Lower leg skin (tissue), 4 donors: ENCODE measurements around the gene DHCR7. TPM values are rescaled to one million over a fixed set of nuclear protein-coding genes. Genes with fewer than 3 reads are reported as not detected.

Experiments used
- DNase-seq, 2 donors: peaks; one replicate each; pipeline ENCODE4 v3.0.0-alpha.2; 2019; ENCODE audit warnings: low spot score in 2 of 2
- H3K4me3 ChIP-seq: fragments of 200-600 bp; sonication (generic); 2 replicates; pipeline ENCODE4 v1.5.1; 2017; ENCODE audit warnings: mild to moderate bottlenecking, low read depth; ENCODE audit not compliant: poor library complexity, severe bottlenecking
- CTCF ChIP-seq, 3 donors: fragments of 450-650 bp; IDR thresholded peaks; one replicate each; pipeline ENCODE4 v1.5.1; 2016; ENCODE audit warnings: antibody characterized with exemption in 3 of 3, mild to moderate bottlenecking in 3 of 3, moderate library complexity in 2 of 3
- POLR2A ChIP-seq, 2 donors: fragments of 450-650 bp; IDR thresholded peaks; one replicate each; pipeline ENCODE4 v1.6.1; 2016 to 2017; ENCODE audit warnings: antibody characterized with exemption in 2 of 2, mild to moderate bottlenecking in 1 of 2, moderate library complexity in 1 of 2
- WGBS, 2 donors: methylation state at CpG; one replicate each; pipeline ENCODE4 v1.1.5; 2018; 5-methylcytosine and 5-hydroxymethylcytosine counted together
- intact Hi-C: fragments of 100-400 bp; cut with DNase I; formaldehyde crosslinking; loops from one replicate; pipeline ENCODE4 v1.15.0; 2023; ENCODE audit warnings: low total_unique reads
- total RNA-seq, 4 donors: library from RNA; depleted of rRNA; stranded (reverse); fragments of >200 nt; gene quantifications; one replicate each; pipeline ENCODE4 v1.1.0, GENCODE V29; 2016

DHCR7 gene
- total RNA-seq, 4 donors from 2014 or later, result 45.2 to 142 (median 89.0) TPM

GRCh38 chr11:71447791-71448256, 369 bp downstream of the DHCR7 start:
- peak overlapping the region; percentile 36 for H3K4me3 ChIP-seq
- TF ChIP-seq POLR2A (IDR thresholded peaks at IDR 0.05) (no peak), CTCF (IDR thresholded peaks at IDR 0.05) (no peak)
- DNase-seq, result no peak
- 0 to 2% methylated on average over 15 to 16 of the region's 31 CpGs for WGBS, 2 donors
- intact Hi-C loops, result no loop called here

DNA sequence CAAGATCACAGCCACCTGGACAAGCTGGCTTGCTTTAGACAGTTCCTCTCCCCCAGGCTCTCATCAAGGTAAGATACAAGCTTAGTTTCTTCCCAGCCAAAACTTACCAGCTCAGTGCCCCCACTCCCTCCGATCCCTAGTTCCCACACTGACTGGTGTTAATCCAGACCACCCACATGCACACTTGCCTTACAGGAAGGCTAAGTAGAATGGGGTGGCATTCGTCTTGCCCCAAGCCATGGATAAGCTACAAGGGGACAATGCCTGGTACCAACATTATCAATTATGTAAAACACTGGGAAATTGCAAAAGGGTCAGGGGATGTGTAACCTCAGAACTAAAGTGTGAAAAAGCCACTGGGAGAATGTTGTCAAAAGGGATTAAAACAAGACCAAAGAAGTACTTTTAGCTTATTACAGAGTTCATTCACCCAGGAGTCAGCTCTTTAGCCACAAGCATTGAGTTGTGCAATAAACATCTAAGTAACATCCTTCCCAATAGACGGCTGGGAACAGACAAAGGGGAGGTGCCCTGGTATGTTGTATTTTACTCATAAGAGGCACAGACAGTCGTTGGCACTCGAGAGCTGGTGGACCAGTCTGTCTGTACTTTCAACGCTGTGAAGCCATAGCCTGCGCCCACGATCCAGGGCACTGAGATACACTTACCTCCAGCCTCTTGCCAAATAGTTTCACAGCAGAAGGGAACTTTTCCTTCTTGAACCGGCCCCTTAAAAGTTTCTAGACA, 1.1 kb downstream of the DHCR7 start:
- DNase-seq, result no peak
- H3K4me3 ChIP-seq, result peak overlapping the region; percentile 36
- TF ChIP-seq POLR2A (IDR thresholded peaks at IDR 0.05), result no peak
- no peak for TF ChIP-seq CTCF (IDR thresholded peaks at IDR 0.05)
- 32 to 44% methylated on average over 9 of the region's 9 CpGs for WGBS, 2 donors
- intact Hi-C loops, result no loop called here

DNA sequence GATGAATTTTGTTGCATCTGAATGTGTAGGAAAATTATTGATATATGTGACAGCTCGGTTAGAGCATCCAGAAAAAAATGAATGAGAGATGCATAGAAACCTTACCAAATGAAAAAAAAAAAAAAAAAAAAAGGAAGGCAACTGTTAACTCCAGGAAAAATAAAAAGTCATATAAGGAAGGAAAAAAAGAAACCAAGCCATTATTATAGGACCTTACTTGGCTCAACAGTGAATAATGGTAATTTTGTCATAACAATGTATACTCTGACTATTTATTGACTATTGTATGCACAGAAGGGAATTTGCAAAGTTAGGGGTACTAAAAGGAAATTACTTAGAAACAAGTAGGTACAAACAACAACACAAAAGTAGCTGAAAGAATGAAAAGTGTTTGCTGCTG, 2.0 kb downstream of the DHCR7 start:
- TF ChIP-seq POLR2A (IDR thresholded peaks at IDR 0.05) (no peak), CTCF (IDR thresholded peaks at IDR 0.05) (no peak)
- WGBS, 2 donors, result 90 to 96% methylated on average over 1 of the region's 1 CpG
- intact Hi-C loops, result no loop called here
- no peak overlapping the region for H3K4me3 ChIP-seq
- DNase-seq, result no peak

DNA sequence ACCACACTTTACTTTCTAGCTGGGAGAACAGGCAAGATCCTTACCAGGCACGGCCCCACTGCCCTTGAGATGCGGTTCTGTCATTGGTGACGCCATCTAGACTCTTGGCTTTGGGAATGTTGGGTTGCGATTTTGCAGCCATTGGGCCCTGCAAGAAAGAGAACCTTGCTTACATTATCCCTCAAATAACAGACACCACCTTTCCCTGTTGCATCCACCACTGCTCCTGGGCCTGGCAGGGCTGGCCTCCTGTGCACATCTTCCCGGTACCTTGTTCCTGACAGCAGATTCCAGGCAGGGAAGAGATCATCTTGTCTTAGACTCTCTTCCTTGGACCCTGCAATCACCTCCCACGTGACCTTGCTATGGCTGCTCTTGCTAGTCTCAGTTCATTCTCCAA, 3.4 kb downstream of the DHCR7 start:
- no peak for DNase-seq
- WGBS, 2 donors, result 96 to 97% methylated on average over 6 of the region's 6 CpGs
- no peak overlapping the region for H3K4me3 ChIP-seq
- intact Hi-C loops, result no loop called here
- TF ChIP-seq POLR2A (IDR thresholded peaks at IDR 0.05) (no peak), CTCF (IDR thresholded peaks at IDR 0.05) (no peak)

- H3K4me3 ChIP-seq, result no peak overlapping the region
- no peak for TF ChIP-seq CTCF (IDR thresholded peaks at IDR 0.05)
- TF ChIP-seq POLR2A (IDR thresholded peaks at IDR 0.05), result no peak
- WGBS, 2 donors, result 88 to 90% methylated on average over 19 to 20 of the region's 20 CpGs
- no peak for DNase-seq
- intact Hi-C loops, result no loop called here
Measured at GRCh38 chr11:71443736-71444445, 4.3 kb downstream of the DHCR7 start.
